ENCODE data around the gene SPATA21.

Gene SPATA21

GRCh38 chr1:16402742-16403141, 34.5 kb downstream of the SPATA21 start:
- no peak for TF ChIP-seq CTCF (IDR thresholded peaks at IDR 0.05; ENCODE audit: low read depth, low read length, missing control alignments)
- DNase-seq (ENCODE audit: extremely low read depth, low read depth) = no peak
- H3K4me3 ChIP-seq (replicated peaks; ENCODE audit: low read depth, low read length) = no peak overlapping the region

GRCh38 chr1:16398371-16398953, 38.8 kb downstream of the SPATA21 start:
- H3K4me3 ChIP-seq (replicated peaks; ENCODE audit: low read depth, low read length) = no peak overlapping the region
- TF ChIP-seq CTCF (IDR thresholded peaks at IDR 0.05; ENCODE audit: low read depth, low read length, missing control alignments) = no peak
- no peak for DNase-seq (ENCODE audit: extremely low read depth, low read depth)

GRCh38 chr1:16397120-16397519, 40.1 kb downstream of the SPATA21 start:
- no peak for TF ChIP-seq CTCF (IDR thresholded peaks at IDR 0.05; ENCODE audit: low read depth, low read length, missing control alignments)
- no peak overlapping the region for H3K4me3 ChIP-seq (replicated peaks; ENCODE audit: low read depth, low read length)
- no peak for DNase-seq (ENCODE audit: extremely low read depth, low read depth)

GRCh38 chr1:16396591-16396990, 40.6 kb downstream of the SPATA21 start:
- H3K4me3 ChIP-seq (replicated peaks; ENCODE audit: low read depth, low read length) = no peak overlapping the region
- no peak for TF ChIP-seq CTCF (IDR thresholded peaks at IDR 0.05; ENCODE audit: low read depth, low read length, missing control alignments)
- peak; percentile 50 for DNase-seq (ENCODE audit: extremely low read depth, low read depth)

GRCh38 chr1:16394977-16395376, 42.2 kb downstream of the SPATA21 start:
- H3K4me3 ChIP-seq (replicated peaks; ENCODE audit: low read depth, low read length) = no peak overlapping the region
- no peak for DNase-seq (ENCODE audit: extremely low read depth, low read depth)
- no peak for TF ChIP-seq CTCF (IDR thresholded peaks at IDR 0.05; ENCODE audit: low read depth, low read length, missing control alignments)

GRCh38 chr1:16393570-16394521, 43.4 kb downstream of the SPATA21 start:
- no peak overlapping the region for H3K4me3 ChIP-seq (replicated peaks; ENCODE audit: low read depth, low read length)
- no peak for TF ChIP-seq CTCF (IDR thresholded peaks at IDR 0.05; ENCODE audit: low read depth, low read length, missing control alignments)
- DNase-seq (ENCODE audit: extremely low read depth, low read depth) = no peak
